Right lobe of liver (tissue), 4 donors: ENCODE results near the gene KDM4C.

ENCODE experiments used
- CTCF ChIP-seq, 4 donors: fragments of 200-600 bp in 3 of 4; fragments of 450-650 bp in 1 of 4; IDR thresholded peaks; one replicate each; pipeline versions ENCODE4 v1.5.1 to v1.8.0; 2016 to 2022; ENCODE audit warnings: antibody characterized with exemption in 4 of 4, mild to moderate bottlenecking in 2 of 4
- POLR2A ChIP-seq: fragments of 450-650 bp; IDR thresholded peaks from one replicate; pipeline ENCODE4 v1.6.1; 2017; ENCODE audit warnings: antibody characterized with exemption, mild to moderate bottlenecking
- donor health status: DM: no; HTN: no; CAD: no.
- donor health status: DM: no; HTN: no; CAD: no.
- donor health status: DM: no; HTN: yes; CAD: no.

GRCh38 chr9:6910497-6910896, 152.7 kb downstream of the KDM4C start:
- TF ChIP-seq CTCF (IDR thresholded peaks at IDR 0.05) (no peak), POLR2A (no peak)
